Activated naive CD4-positive, alpha-beta T cell treated with Interleukin-2 at 50 U/mL for 16 hours (primary cell): Measurements from ENCODE around the gene RAB6B.

ENCODE experiments used
- DNase-seq: peaks from one replicate; pipeline ENCODE4 v3.0.0-alpha.2; 2020

The RAB6B gene

GRCh38 chr3:133894353-133895207, 1.1 kb downstream of the RAB6B start:
- no peak for DNase-seq

GRCh38 chr3:133893683-133894352, 1.9 kb downstream of the RAB6B start:
- no peak for DNase-seq

DNA sequence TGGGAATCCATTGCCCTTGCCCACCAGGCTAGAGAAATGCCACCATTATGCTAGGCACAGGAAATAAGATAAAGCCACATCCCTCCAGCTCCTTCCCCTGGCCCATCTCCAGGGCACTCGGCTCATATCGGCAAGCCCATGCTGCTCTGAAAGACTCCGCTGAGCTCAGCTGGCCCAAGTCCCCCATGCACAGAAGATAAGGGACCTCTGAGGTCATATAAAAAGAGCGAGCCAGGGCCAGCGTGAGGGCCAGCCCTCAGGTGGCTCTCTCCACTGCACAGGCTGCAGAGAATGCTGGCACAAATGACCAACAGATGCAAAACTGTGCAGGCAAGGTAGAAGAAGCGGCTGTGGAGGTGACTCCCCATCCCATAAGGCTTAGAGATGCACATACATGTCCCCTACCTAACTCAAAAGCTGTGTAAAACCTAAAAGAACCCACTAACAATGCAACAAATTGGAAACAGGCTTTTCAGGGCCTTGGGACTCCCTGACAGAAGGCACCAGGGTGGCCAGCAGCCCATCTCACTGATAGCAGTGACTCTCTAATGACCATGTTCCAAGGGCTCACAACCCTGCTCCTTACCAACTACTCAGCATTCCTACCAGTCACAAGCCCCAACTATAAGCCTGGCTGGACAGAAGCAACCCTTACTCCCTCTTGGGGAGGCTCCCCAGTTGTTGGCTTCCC, 3.0 kb downstream of the RAB6B start:
- no peak for DNase-seq

- no peak for DNase-seq
Measured at GRCh38 chr3:133891662-133892378, 3.9 kb downstream of the RAB6B start.

DNA sequence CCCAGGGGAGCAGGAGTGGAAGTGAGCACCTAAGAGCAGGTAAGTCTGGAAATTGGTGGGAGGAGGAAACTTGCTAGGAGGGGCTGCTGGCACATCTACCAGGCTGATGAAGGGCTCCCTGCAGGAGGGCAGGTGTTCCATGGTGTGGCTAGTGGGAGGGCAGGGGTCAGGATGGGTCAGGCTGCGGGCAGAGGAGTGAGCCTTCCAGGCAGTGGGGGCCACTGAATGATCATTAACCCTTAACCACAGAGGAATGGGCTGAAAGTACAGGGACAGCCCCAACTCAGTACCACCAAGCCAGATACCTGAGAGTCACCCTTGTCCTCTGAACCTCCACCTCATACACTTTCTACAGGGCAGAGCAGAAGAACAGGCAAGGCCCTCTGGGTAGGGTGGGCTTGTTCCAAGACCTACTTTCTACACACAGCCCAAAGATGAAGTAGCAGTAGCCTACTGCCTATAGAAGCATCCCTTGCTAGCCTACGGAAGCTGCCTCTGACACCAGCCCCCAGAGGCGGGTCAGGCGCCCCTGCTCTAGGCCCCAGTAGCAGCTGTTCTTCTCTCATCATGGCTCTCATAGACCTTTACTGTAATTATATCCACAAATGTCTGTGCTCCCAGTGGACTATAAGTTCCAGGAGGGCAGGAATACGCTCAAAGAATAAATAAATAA, 4.6 kb downstream of the RAB6B start:
- DNase-seq = no peak

DNA sequence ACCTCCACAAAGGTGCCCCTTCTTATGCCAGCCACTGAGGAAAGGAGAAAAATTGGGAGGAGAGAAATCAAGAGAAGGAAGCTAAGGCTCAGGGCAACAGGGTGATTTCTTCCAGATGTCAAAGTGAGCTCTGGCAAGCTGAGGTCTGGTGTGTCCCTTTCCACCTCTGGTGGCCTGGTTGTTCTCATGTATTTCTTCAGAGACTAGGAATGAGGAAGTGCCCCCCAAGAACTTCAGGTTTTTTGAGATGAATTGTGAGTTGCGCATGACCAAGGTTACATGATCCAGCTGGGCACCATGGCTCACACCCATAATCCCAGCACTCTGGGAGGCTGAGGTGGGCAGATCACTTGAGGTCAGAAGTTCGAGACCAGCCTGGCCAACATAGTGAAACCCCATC, 5.6 kb downstream of the RAB6B start:
- DNase-seq = no peak

GRCh38 chr3:133888726-133889340, 6.8 kb downstream of the RAB6B start:
- no peak for DNase-seq

- DNase-seq = no peak
Measured at GRCh38 chr3:133887803-133888703, 7.6 kb downstream of the RAB6B start.

GRCh38 chr3:133887074-133887802, 8.4 kb downstream of the RAB6B start:
- no peak for DNase-seq

DNA sequence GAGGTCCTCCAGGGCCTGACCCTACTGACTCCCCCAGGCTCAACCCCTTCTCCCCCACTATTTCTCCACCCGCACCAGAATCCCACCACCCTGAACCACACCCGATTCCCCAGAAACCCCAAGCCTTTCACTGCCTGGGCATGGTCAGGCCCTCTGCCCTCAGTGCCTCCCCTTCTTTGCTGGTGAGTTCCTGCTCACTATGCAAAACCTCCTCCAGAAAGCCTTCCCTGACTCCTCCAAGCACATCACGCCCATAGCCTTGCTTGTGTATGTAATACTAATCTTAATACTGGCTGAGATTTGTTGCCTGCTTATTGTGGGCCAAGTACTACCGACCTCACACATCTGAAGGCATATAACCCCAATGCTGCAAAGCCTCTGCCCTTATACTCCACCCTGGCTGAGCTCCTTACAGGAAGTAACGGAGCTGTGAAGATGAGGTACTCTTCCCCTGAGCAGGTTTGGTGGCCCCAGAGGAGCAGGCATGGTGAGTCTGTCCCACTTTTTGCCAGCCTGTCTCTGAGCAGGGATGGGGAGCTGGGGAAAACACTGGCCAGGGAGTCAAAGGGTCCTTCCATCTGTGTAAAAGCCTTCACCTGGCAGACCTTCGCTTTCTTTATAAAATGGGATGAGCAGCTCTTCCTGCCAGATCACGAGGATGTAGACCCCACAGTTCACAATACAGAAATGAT, 9.5 kb downstream of the RAB6B start:
- no peak for DNase-seq

GRCh38 chr3:133884887-133885711, 10.6 kb downstream of the RAB6B start:
- DNase-seq = no peak

DNA sequence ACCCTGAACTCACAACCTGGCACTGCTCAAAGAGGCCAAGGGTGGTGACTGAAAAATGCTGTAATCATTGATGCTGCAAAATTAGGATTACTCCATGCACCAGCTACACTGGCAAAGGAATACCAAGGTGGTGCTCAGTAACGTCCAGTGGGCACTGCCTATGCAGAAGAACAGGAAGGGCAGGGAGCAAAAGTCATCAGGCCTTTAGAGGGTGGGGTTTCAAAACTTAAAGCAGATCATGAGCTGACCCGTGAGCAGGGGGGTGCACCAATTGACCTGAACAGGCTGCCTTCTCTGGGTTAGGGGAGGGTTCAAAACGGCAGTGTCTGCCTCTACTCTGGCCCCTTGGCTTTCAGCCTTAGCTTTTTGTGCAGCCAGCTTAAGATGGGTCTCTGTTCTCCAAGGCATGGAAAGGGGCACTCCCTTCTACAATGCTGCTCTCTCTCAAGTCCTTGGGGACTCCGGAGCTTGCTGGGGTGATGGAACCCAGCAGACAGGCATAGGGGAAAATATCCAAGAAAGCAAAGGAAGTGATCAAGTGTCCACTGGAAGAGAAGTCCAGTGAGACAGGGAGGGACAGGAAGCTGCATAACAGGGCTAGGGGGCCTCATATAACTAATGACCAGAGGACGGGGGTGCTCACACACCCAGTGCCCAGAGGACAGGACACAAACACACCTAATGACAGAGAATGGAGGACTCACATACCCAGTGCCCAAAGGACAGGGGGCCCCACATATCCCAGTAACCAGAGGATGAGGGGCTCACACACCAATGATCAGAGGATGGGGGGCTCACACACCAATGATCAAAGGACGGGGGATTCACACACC, 11.4 kb downstream of the RAB6B start:
- no peak for DNase-seq

- no peak for DNase-seq
Measured at GRCh38 chr3:133883641-133884040, 12.0 kb downstream of the RAB6B start.

GRCh38 chr3:133882986-133883586, 12.6 kb downstream of the RAB6B start:
- DNase-seq = no peak

GRCh38 chr3:133881939-133882825, 13.5 kb downstream of the RAB6B start:
- DNase-seq = peak; percentile 9

- DNase-seq = no peak
Measured at GRCh38 chr3:133881492-133881891, 14.2 kb downstream of the RAB6B start.
